Measurements from ENCODE around the gene ILK.

Gene ILK

GRCh38 chr11:6574816-6575715 is 28.5 kb upstream of the ILK start:
- DNase-seq (ENCODE audit: low spot score): no peak

- no peak for DNase-seq (ENCODE audit: low spot score)
Measured at GRCh38 chr11:6576471-6577373, 26.9 kb upstream of the ILK start.

- DNase-seq (ENCODE audit: low spot score): no peak
Measured at GRCh38 chr11:6578134-6578533, 25.4 kb upstream of the ILK start.

- no peak for DNase-seq (ENCODE audit: low spot score)
Measured at GRCh38 chr11:6579681-6580080, 23.9 kb upstream of the ILK start.

- no peak for DNase-seq (ENCODE audit: low spot score)
Measured at GRCh38 chr11:6583584-6583983, 20.0 kb upstream of the ILK start.

- DNase-seq (ENCODE audit: low spot score): no peak
Measured at GRCh38 chr11:6584528-6584927, 19.0 kb upstream of the ILK start.

GRCh38 chr11:6586434-6587359 is 16.9 kb upstream of the ILK start:
- no peak for DNase-seq (ENCODE audit: low spot score)

- DNase-seq (ENCODE audit: low spot score): no peak
Measured at GRCh38 chr11:6587360-6587953, 16.1 kb upstream of the ILK start.

- DNase-seq (ENCODE audit: low spot score): no peak
Measured at GRCh38 chr11:6588018-6588417, 15.6 kb upstream of the ILK start.

- DNase-seq (ENCODE audit: low spot score): no peak
Measured at GRCh38 chr11:6594142-6594768, 9.3 kb upstream of the ILK start.

- DNase-seq (ENCODE audit: low spot score): no peak
Measured at GRCh38 chr11:6596239-6596877, 7.2 kb upstream of the ILK start.

GRCh38 chr11:6598555-6598954 is 5.0 kb upstream of the ILK start:
- no peak for DNase-seq (ENCODE audit: low spot score)

GRCh38 chr11:6599449-6599848 is 4.1 kb upstream of the ILK start:
- DNase-seq (ENCODE audit: low spot score): no peak

- no peak for DNase-seq (ENCODE audit: low spot score)
Measured at GRCh38 chr11:6599881-6600390, 3.6 kb upstream of the ILK start.

- no peak for DNase-seq (ENCODE audit: low spot score)
Measured at GRCh38 chr11:6601041-6601461, 2.5 kb upstream of the ILK start.

- DNase-seq (ENCODE audit: low spot score): no peak
Measured at GRCh38 chr11:6602096-6602940, 1.3 kb upstream of the ILK start.

GRCh38 chr11:6604081-6604626 is 580 bp downstream of the ILK start:
- peak; percentile 61 for DNase-seq (ENCODE audit: low spot score)

GRCh38 chr11:6604790-6605189 is 1.2 kb downstream of the ILK start:
- DNase-seq (ENCODE audit: low spot score): no peak

Measured in HuH-7 (cell line).